Fibroblast of the aortic adventitia (primary cell): Measurements from ENCODE around the gene AHNAK2. TPM values are rescaled to one million over a fixed set of nuclear protein-coding genes. Genes with fewer than 3 reads are reported as not detected.
A peak's percentile ranks its signal among the peaks of the same experiment; 100 is the strongest.

Experiments used
- DNase-seq: peaks from one replicate; pipeline ENCODE4 v3.0.0-alpha.2; 2010; ENCODE audit warnings: low read depth
- H3K4me3 ChIP-seq: 2 replicates; pipeline ENCODE4 v1.5.1; 2011; ENCODE audit warnings: low read depth, mild to moderate bottlenecking, control low read depth, low read length, moderate library complexity
- total RNA-seq: library from RNA; depleted of rRNA; stranded (reverse); fragments of >200 nt; gene quantifications from 2 replicates; pipeline ENCODE4 v1.2.3, GENCODE V29; 2012; ENCODE audit warnings: low replicate concordance
- TF ChIP-seq, protein P1 (sequence below): IDR thresholded peaks from 2 replicates; pipeline ENCODE4 v1.5.1; 2011; ENCODE audit warnings: mild to moderate bottlenecking, low read length, control low read depth, inconsistent platforms; ENCODE audit not compliant: insufficient read depth

AHNAK2 gene
- total RNA-seq, 1 donor, result 164 TPM

DNA sequence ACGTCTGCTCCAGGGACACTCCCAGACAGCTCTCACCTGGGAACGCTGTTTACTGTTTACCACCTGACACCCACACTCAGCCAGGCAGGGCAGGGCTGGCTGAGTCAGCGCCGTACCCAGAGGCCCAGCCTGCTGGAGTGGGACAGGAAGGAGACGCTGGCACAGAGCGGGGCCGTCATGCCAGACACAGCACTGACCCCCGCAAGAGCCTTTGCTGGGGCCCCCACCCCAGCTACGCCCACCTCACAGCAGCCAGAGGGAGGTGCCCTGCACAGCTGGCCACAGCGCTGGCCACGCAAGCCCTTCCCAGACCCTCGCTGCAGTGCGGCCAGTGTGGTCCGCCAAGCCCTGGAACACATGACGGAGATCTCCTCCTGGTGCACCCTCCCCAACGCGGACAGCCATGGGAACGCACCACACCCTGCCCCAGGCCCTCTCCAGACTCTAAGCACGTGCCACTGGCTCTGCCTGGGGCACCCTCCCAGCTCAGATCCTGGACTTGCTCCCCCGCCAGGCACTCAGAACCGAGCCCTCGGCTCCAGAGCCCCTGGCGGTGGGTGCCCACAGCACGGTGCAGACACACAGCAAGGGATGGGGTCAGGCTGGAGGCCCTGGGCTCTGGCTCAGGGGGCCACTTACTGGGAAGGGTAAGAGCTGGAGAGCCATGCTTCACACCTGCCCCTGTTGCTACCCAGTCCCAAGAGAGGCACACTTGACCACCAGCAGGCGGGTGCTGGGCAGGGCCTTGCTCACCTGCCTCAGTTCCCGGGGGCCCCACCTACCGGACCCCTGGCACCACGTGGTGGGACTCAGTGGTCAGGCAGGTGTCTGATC is 5.7 kb downstream of the AHNAK2 start:
- peak overlapping the region; percentile 14 for H3K4me3 ChIP-seq
- TF ChIP-seq, protein P1, sequence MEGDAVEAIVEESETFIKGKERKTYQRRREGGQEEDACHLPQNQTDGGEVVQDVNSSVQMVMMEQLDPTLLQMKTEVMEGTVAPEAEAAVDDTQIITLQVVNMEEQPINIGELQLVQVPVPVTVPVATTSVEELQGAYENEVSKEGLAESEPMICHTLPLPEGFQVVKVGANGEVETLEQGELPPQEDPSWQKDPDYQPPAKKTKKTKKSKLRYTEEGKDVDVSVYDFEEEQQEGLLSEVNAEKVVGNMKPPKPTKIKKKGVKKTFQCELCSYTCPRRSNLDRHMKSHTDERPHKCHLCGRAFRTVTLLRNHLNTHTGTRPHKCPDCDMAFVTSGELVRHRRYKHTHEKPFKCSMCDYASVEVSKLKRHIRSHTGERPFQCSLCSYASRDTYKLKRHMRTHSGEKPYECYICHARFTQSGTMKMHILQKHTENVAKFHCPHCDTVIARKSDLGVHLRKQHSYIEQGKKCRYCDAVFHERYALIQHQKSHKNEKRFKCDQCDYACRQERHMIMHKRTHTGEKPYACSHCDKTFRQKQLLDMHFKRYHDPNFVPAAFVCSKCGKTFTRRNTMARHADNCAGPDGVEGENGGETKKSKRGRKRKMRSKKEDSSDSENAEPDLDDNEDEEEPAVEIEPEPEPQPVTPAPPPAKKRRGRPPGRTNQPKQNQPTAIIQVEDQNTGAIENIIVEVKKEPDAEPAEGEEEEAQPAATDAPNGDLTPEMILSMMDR, result peak; percentile 30
- DNase-seq, result peak; percentile 85

DNA sequence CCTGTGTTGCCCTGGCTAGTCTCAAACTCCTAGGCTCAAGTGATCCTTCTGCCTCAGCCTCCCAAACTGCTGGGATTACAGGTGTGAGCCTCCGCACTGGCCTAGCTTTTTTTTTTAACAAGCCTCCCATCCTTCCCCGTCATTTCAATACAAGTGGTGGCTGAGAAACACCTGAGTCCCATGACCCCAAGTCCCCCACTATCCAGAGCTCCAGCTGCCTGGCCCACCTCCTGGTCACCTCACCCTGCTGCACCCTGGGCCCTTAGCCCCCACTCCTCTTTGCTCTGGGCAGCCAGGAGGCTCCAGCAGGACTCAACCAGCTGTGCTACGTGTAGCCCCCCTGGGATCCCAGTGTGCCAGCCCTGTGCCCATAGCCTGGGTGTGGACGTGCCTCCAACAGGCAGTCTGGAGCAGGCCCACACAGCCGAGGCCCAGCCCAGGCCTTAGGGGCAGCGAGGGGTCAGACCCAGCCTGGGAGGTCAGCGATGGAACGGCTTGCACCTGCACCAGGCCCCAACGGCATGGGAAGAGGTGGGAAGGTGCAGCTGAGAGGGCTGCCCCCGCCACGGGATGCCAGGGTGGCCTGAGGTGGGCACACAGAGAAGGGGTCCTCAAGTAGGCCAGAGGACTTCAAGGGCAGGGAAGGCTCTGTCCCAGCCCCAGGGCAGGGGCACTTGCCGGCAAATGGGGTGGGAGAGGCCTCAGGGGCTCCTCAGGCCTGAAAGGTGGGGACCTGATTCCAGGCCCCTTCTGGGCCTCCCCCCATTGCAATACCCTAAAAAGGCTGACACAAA is 6.5 kb downstream of the AHNAK2 start:
- no peak overlapping the region for H3K4me3 ChIP-seq
- TF ChIP-seq, protein P1, result no peak
- no peak for DNase-seq

DNA sequence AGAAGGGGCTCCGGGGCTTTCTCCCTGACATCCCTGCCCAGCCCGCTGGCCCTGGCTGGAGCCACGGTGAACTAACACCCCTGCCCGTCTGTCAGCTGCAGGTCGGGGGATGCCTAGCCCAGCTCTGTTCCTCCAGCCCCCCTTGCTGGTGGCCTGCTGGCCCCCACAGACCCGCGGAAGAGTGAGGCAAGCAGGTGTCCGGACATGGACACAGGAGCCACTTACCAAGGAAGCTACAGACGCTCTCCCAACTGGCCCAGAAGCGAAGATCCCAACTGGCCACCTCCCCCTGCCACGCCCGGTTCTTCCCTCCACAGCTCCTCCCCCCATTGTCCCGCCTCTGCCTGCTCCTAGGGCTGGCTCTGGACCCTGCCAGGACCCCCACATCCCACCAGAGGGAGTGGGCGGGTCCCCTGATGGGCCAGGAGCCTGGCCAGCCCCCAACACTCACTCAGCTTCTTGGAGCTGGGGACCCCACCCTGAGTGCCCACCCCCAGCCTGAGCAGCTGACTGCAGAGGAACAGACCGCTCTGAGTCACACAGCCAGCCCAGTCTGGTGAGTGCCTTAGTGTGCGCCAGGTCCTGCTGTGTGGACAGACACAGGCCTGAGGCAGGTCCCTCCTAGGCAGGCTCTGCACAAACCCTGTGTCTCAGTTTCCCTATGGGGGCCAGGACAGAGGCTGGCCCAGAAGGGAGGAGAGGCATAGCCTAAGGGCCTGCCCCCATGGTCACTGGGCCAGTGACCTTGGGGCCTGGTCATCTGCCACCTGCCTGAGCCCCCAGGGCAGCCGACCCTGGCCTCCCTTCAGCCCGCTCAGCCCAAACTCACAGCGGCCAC is 7.7 kb downstream of the AHNAK2 start:
- peak overlapping the region; percentile 80 for H3K4me3 ChIP-seq
- TF ChIP-seq, protein P1, result no peak
- DNase-seq, result peak; percentile 95

DNA sequence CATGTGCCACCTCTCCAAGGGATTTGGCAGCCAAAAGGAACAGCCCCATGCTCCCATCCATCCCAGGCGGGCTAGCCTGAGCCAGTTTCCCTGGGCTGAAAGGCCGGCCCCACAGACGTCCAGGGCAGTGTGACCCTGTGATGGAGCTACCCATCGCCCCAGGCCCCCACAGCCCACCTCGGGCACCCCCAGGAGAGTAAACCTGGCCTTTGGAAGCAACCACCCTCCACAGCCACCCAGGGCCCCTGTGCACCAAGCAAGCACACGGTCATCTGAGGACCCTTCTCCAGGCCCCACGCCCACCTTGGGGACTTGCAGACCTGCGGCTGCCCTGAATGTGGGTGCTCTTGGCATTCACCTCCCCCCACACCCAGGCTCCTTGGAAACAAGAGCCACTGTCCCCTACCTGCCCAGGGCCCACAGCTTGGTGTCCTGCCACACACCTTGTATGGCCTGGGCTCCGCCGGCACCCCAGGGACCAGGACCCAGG is 8.4 kb downstream of the AHNAK2 start:
- TF ChIP-seq, protein P1, result no peak
- H3K4me3 ChIP-seq, result peak overlapping the region; percentile 80
- no peak for DNase-seq

DNA sequence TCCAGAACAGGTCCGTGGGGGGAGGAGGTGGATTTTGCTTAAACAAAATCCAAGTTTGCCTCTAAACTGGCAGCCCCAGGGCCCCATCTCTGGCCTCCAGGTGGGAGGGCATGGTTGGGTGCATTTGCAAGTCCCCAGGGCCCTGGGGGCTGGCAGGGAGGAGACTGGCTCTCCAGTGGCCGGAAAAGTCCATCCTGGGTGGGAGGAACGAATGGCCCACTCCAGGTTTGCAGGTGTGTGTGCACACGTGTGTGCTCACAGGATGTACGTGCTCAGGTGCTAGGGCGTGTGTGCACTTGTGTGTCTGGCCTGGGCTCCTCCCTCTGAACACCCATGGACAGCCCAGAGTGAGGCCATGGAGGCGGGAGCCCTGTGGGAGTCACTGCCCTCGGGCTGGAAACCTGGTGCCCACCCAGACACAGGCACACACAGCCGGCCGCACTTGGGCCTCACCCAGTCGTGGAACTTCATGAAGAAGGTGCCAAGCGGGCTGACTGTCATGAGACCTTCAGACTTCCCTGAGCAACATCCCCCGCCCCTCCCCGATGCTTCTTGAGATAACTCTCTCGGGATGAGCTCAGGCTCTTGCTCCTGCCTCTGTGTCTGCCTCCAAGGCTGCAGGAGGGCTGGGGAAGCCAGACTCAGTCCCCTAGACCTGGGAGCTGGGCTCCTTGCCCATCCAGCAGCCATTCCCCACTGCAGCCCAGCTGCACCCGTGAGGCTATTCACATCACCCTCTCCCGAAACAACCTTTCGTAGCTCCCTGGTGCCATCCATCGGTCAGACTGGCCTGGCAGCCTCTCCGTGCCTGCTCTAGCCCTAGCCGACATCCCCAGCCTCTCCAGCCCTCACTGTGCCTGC is 9.4 kb downstream of the AHNAK2 start:
- DNase-seq, result peak; percentile 58
- peak overlapping the region; percentile 80 for H3K4me3 ChIP-seq
- TF ChIP-seq, protein P1, result peak; percentile 34
